ENCODE data around the gene RNF121. TPM values are rescaled to one million over a fixed set of nuclear protein-coding genes. Genes with fewer than 3 reads are reported as not detected.

Gene RNF121
- polyA plus RNA-seq, 10 donors: 24.1 to 33.1 (median 27.5) TPM

DNA sequence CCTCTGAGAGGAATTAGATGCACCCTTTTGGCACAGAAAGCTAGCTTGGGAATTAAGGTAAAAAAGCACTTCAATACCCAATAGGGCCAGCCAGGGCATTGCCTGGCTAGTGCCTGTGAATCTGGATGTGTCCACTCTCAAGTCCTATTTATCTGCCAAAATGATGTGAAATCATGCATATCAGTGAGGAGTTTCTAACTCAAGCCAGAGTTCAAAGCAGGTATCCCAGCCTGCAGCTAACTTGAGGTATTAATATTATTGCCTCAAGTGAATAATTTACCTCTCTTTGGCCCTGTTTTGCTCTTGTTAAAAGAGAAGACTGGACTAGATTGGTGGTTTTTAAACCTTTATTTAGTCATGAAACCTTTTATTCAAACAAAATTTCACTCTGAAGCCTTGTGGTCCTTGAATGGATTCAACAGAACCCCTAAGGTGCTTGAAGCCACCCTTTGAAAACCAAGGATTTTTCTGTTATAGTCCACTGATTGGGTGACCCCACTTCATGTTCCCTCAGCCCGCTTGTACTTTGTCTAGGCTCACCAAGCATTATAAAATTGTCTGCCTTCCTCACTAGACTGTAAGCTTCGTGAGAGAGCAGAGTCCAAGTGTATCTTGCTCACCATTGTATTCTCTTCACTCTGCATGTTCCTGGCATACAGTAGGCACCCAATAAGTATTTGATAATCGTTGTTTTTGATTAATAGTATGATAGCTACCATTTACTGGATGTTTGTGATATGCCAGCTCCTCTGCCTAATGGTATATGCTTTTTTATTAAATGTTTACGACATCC is 4.5 kb downstream of the RNF121 start:
- no peak for DNase-seq

DNA sequence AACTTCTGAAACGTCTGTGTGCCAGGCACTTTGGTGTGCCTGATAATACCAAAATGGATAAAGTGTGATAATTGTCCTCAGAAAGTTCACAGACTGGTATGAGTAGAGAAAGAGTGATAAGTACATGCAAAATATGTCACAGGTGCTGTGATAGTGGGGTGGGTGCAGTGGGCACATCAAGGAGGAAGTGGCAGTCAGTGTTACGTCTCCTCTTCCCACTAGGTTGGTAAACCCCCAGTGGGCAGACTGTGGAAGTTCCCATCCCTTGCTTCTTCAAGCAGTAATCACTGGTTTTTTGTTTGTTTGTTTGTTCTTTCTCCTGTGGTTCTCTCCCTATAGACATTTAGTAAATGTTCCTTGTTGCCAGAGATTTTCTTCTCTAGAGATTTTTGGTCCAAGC is 5.4 kb downstream of the RNF121 start:
- no peak for DNase-seq

DNA sequence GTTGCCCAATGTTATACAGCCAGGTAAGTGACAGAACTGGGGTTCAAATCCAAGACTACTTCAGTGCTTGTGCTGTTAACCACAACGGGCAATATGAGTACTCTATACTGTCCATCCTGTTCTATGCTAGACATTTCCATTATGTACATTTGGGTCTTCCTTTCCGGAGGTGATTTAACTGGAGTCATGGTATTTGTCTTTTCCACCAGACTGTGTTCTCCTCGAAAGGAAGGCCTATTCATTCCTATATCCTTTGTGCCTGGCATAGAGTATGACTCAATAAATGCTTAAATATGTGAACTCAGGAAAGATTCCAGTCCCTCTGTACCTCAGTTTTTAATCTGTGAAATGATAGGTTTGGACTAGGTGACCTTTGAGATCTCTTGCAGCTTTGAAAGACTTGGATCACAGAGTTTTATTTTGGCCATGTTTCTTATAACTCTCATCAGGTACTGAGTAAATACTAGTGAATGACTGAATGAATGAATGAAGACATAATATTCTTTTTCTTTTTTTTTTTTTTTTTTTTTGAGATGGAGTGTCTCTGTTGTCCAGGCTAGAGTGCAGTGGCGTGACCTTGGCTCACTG is 6.6 kb downstream of the RNF121 start:
- DNase-seq: no peak

DNA sequence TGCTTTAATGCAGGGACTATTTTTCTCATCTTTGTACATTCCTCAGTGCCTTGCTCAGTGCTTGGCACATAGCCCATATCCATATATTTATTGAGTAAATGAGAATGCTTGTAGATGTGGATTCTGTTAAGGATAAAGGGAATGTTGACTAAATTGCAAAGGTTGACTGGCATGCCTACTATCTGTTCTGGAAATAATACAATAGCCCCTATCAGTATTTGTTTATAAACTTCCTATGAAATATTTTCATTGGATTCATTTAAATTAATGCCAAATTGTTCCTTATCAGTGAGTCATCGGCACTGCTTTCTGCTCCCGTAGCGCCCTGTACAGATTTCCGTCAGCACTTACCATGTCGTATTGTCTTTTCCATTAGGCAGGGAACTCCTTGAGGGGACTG is 8.0 kb downstream of the RNF121 start:
- DNase-seq: no peak

DNA sequence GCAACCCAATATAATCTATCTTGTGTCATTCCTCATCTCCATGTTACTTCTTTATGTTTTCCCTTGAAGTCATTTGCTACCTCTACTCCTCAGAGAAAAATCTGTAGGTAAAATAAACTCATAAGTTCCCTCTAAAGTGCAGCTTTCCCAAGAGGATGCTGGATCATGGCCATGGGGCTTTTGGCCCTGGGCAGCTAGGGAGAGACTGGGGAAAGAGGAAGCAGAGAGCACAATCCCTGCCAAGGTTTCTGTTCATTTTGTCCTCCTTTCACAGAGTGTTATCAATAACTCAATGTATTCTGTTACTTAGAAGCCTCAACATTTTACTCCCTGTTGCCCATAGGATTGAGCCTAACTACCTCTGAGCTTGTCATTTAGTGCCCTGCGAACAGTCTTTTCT is 9.0 kb downstream of the RNF121 start:
- no peak for DNase-seq

DNA sequence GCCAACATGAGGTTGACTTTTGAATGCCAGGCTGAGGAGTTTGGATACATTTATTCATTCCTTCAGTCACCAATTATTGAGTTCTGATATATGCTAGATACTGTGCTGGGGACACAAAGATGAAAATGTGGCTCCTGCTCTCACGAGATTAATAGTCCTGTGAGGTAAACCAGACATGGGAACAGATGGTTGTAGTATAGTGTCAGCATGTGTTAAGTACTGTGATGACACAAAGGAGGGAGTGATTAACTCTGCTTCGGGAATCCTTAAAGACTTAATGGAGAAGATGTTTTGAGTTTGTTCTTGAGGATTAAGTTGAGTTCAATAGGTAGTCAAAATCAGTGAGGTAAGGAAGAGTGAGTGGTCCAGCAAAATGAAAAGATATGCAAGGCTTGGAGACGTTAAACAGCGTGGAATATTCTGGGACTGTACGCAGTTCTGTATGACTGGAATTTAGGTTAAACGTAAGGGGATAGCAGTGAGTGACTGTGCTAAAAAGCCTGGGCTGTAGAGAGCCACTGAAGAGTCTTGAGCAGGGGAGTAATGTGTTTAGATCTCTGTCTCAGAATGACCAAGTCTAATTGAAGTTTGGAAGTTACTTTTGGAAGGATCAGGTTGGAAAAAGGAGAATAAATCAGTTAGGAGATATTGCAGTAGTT is 11.8 kb downstream of the RNF121 start:
- DNase-seq: peak in 1 of 3 donors; percentile 29

DNA sequence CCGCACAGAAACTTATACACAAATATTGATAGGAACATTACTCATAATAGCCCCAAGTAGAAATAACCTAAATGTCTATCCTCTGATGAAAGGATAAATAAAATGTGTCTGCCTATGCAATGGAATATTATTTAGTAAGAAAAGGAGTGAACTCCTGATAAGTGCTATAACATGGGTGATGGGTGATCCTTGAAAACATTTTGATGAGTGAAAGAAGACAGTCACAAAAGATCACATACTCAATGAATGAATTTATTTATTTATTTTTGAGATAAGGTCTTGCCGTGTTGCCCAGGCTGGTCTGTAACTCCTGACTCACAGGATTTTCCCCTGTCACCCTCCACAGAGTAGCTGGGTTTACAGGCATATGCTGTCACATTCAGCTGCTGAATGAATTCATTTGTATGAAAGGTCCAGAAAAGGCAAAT is 17.3 kb downstream of the RNF121 start:
- DNase-seq: peak in 1 of 3 donors; percentile 17

DNA sequence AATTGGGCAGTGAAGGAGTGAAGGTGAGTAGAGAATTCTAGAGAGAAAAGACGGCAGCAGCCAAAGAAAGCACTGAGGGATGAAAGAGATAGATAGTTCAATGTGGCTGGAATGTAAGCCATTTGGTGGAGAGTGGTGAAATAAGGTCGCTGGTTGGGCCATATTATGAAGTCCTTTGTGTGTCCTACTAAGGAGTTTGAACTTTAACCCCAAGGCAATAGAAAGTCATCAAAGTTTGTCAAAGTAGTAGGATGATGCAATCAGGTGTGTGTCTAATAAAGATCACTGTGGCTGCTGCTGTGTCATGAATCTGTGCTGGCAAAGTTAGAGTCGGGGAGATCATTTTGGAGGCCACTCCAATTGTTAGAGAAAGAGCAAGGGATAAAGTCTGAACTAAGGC is 18.7 kb downstream of the RNF121 start:
- DNase-seq: no peak

DNA sequence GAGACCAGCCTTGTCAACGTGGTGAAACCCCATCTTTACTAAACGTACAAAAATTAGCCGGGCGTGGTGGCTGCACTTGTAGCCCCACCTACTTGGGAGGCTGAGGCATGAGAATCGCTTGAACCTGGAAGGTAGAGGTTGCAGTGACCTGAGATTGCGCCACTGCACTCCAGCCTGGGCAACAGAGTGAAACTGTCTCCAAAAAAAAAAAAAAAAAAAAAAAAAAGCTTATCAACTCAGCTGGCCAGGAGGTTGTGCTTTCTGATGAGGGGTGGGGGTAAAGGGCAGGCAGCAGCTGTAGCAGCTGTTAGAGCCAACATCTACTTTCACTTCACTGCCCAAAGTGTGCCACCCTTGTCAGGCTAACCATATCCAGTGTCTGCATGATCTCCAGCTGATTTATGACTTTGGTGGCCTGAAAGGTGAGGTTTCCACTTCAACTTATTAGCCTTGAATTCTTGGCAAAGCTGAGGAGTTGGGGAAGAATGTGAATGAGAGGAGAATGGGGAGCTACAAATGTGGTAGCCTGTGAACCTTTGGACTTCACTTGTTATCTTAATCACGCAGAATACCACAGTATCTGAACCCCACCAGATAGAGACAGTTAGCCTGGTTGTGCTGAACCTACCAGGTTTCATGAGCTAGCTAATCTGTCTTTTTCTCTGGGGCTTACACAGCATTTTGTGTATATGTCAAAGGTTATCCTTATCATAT is 19.6 kb downstream of the RNF121 start:
- no peak for DNase-seq

DNA sequence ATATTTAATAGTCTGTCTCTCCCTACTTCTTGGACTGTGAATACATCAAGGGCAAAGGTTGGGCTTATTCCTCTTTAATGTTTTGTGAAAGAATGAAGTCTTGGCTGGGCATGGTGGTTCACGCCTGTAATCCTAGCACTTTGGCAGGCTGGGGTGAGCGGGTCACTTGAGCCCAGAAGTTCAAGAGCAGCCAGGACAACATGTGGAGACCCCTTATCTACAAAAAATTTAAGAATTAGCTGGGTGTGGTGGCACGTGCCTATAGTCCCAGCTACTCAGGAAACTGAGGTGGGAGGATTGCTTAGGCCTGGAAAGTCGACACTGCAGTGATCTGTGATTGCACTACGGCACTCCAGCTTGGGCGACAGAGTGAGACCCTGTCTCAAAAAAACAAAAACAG is 20.2 kb downstream of the RNF121 start:
- no peak for DNase-seq

DNA sequence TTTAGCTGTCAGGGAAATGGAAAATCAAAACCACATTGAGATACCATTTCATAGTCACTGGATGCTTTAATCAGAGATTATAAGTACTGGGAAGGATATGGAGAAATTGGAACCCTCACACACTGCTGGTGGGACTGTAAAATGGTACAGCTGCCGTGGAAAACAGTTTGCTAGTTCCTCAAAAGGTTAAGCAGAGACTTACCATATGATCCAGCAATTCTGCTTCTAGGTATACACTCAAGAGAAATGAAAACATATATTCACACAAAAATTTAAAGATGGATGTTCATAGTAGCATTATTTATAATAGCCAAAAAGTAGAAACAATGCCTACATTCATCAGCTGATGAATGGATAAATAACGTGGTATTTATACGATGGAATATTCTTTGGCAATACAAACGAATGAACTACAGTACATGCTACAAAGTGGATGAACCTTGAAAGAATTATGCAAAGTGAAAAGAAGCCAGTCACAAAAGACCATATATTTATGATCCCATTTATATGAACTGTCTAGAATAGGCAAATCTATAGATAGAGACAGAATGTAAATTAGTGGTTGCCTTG is 23.0 kb downstream of the RNF121 start:
- no peak for DNase-seq

DNA sequence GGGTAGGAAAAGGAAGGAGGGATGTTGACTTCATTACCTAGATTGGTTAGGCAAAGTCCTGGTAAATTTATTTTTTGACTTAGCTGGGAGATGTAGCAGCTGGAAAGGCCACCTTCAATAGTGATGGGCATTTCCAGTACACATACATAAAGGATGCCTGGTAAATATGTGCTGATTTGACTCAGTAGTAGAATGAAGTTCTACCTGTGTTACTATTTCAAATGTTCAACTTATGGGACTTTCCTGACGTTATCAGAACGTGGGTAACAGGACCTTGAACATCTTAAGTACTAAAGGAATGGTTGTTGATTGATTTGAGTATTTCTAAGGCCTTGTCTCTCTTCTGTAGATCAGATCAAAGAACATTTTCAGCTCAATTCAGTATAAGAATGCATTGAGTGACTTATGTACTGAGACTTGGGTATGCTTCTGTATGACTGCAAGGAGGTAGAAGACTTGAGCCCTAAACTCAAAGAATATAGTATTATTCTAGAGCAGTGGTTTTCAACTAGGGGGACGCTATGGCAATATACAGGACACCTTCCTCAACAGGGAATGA is 27.1 kb downstream of the RNF121 start:
- DNase-seq: no peak

DNA sequence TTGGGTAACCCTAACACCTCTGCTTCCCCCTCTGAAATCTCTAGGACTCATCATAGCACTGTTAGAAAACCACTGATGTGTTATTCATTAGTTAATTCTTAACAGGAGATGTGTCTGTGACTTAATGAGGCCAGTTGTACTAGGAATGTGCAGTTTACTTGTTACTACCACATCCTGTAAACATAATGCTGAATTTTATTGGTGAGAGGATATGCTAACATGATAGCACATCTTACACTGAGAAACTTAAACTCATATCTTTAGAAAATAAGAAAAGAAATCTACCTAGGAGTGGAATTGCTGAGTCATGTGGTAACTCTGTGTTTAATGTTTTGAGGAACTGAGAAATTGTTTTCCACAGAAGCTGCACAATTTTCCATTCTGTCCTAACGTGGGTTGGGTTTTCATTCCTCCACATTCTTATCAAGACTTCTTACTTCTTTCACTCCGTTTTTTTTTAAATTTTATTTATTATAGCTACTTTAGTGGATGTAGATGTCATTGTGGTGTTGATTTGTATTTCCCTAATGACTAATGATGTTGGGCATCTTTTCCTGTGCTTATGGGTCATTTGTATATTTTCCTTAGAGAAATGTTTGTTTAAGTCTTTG is 33.7 kb downstream of the RNF121 start:
- no peak for DNase-seq

DNA sequence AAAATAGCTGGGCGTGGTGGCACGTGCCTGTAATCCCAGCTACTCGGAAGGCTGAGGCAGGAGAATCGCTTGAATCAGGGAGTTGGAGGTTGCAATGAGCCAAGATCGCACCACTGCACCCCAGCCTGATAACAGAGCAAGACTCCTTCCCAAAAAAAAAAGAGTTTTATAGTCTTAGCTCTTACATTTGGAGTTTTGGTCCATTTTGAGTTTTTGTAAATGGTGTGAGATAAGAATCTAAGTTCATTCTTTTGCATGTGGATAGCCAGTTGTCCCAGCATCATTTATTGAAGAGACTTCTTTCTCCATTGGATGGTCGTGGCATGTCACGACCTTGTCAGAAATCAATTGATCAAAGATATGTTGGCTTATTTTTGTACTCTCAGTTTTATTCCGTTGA is 34.6 kb downstream of the RNF121 start:
- no peak for DNase-seq

DNA sequence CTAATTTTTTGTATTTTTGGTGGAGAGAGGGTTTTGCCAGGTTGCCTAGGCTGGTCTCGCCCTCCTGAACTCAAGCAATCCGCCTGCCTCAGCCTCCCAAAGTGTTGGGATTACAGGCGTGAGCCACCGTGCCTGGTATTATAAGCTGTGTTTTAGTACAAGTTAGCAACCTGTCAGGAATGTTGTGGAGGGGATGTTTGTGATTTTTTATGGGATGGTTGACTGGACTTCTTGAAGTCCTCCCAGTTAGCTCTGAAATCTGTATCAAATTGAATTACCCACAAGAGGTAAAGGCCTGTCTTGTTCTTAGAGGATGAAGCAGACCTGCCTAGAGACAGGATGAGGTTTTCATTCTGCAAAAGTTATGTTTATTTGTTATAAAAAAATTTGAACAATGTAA is 35.8 kb downstream of the RNF121 start:
- DNase-seq: no peak

DNA sequence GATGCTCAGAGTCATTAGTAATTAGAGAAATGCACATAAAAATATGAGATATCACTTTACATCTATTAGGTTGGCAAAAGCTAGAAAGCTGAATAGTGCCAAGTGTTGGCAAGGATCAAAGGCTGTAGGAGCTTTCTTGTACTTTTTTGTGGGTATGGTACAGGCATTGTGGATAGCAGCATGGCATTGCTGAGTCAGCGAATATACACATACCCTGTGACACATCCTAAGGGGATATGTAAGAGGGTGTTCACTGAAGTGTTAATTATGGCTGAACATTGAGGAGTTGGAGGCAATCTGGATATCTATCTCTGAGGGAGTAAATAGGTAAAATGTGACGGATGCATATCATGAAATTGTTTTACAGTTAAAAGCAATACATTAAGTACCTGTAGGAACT is 42.8 kb downstream of the RNF121 start:
- DNase-seq: no peak

DNA sequence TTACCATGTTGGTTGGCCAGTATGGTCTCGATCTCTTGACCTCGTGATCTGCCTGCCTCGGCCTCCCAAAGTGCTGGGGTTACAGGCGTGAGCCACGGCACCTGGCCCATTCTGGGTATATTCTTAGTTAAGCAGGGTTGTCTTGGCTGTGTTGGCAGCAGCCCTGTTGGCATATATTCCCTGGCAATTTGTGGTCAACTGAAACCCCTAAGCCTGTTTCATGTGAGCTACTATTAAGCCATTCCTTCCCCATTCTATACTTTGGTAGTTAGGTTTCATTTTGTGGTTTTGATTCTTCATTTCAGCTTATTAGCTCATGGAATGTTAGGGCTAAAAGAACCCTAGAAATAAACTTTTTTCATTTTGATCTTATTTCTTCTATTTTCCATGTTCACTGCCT is 47.7 kb downstream of the RNF121 start:
- DNase-seq: no peak

DNA sequence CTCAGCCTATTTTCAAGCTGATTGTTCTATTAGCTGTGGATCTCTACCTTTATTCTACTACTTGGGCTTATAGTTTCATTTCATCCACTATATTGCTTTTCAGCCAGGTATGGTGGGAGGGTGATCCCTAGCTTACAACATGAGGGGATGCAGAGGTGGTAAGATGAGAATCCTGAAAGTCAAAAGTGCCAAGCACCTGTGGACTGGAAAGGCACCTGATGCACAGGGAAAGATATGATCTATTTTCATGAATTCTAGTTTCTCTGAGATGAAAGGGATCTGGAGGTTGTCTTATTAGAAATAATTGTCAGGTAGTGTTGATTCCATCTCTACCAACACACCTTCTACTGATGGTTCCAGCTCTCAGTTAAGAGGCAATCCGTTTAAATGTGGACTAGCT is 48.2 kb downstream of the RNF121 start:
- DNase-seq: no peak

DNA sequence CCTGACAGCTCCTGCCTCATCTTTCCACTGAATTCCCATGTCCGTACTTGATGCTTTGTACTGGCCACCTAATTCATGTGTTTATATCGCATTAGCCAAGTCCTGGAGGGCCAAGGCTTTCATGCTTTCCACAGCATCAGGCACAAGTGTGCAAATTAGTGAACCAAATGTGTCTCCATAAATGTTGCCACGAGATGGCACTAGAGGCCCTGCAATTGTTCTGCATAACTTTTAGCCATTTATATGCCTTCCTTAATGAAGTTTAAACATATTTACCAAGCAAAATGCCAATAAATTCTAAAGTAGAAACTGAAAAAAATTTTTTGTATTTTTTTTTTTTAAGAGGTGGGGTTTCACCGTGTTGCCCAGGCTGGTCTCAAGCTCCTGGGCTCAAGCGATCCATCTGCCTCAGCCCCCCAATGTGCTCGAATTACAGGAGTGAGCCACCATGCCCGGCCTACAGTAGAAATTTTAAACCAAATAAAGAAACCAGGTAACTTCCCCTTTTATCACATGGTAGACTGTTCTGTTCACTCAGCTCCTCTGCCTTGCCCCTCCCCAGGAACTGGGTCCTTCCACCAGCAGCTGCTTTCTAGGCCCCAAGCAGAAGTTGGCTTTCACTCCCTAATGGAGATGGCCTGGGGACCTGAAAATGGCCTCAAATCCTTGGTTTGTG is 49.0 kb downstream of the RNF121 start:
- peak; percentile 38 to 71 (median 58) for DNase-seq

DNA sequence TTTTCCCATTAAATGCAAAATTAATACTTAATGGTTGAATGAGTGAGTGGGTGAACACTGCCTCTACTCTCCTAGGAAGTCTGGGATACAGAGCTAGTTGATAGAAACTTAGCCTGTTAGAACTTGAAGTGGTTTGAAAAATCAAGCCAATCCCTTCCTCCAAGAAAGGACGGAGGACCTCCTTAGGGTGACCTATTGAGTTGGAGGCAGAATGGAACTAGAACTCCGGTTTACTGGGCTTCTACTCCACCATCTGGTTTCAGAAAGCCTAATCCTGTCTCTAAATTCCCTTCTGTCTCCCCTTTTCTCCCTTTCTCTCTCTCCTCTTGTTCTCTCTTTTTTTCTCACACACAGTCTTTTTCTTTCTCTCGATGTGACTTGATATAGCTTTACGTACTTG is 50.2 kb downstream of the RNF121 start:
- DNase-seq: no peak

DNA sequence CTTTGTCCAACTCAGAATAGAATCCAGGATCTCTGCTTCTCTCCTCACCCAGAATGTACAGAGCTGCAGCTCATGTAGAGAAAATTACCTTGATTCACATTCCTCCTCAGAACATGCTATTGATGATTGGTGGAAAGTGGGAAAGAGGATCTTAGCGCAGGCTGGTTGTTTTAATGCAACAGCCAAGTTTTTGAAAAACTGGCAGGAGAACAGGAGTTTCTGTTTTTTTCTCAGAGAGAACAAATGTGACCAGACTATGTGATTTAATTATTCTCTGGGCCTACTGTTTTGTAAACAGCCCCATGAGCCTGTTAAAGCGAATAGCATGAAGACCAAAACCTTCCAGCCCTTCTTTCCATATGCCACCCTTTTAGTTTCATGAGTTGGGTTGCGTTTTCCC is 50.8 kb downstream of the RNF121 start:
- no peak for DNase-seq
